DND-41 (cell line): Measurements from ENCODE around the gene MYO18B.

Experiments
- EZH2 ChIP-seq: IDR thresholded peaks from 3 replicates; pipeline ENCODE4 v1.6.1; 2012; ENCODE audit warnings: borderline replicate concordance, low read depth, mild to moderate bottlenecking, moderate library complexity, low read length, inconsistent platforms; ENCODE audit not compliant: severe bottlenecking
- TF ChIP-seq, protein P1 (sequence below): IDR thresholded peaks from 2 replicates; pipeline ENCODE4 v1.5.1; 2012; ENCODE audit warnings: borderline replicate concordance, low read length, moderate library complexity, mild to moderate bottlenecking; ENCODE audit not compliant: poor library complexity, severe bottlenecking; ENCODE audit errors: extremely low read depth

DNA sequence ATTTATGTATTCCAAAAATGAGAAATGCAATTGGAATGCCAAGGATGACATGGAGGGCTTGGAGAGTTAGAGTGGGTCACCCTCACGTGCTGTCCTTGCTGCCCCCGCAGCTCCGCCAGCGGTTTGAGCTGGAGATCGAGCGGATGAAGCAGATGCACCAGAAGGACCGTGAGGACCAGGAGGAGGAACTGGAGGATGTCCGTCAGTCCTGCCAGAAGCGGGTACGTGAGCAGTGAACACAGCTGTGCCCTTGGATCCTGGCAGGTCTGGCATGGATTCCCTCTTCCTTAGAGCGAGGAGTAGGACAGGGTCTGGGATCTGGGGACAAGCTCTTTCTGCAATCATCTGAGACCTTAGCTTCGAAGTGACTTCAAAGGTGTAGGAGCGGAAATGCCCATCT is 166.2 kb downstream of the MYO18B start:
- TF ChIP-seq, protein P1, sequence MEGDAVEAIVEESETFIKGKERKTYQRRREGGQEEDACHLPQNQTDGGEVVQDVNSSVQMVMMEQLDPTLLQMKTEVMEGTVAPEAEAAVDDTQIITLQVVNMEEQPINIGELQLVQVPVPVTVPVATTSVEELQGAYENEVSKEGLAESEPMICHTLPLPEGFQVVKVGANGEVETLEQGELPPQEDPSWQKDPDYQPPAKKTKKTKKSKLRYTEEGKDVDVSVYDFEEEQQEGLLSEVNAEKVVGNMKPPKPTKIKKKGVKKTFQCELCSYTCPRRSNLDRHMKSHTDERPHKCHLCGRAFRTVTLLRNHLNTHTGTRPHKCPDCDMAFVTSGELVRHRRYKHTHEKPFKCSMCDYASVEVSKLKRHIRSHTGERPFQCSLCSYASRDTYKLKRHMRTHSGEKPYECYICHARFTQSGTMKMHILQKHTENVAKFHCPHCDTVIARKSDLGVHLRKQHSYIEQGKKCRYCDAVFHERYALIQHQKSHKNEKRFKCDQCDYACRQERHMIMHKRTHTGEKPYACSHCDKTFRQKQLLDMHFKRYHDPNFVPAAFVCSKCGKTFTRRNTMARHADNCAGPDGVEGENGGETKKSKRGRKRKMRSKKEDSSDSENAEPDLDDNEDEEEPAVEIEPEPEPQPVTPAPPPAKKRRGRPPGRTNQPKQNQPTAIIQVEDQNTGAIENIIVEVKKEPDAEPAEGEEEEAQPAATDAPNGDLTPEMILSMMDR: no peak
- no peak for TF ChIP-seq EZH2
